HK-2 (cell line): ENCODE measurements around the gene EPX.

Source experiments
- DNase-seq: peaks from one replicate; pipeline ENCODE4 v3.0.0-alpha.2; 2018; ENCODE audit not compliant: unreplicated experiment

The EPX gene

GRCh38 chr17:58253082-58253481 lies 60.6 kb downstream of the EPX start:
- no peak for DNase-seq
